HL-60 (cell line): ENCODE data around the gene NMUR1.
A peak's percentile ranks its signal among the peaks of the same experiment; 100 is the strongest.

Experiments
- DNase-seq, 2 experiments: peaks; one replicate each; pipeline ENCODE4 v3.0.0-alpha.2; 2010 to 2020; ENCODE audit warnings: low read depth in 1 of 2, low spot score in 1 of 2
- H3K27ac ChIP-seq: fragments of 250-450 bp; sonication (Bioruptor Pico); replicated peaks from 2 replicates; pipeline ENCODE4 v1.5.1; 2020; ENCODE audit warnings: mild to moderate bottlenecking, moderate library complexity
- H3K27me3 ChIP-seq: fragments of 250-450 bp; sonication (Bioruptor Pico); 2 replicates; pipeline ENCODE4 v1.5.1; 2021; ENCODE audit warnings: mild to moderate bottlenecking, moderate library complexity; ENCODE audit not compliant: insufficient read depth, poor library complexity, severe bottlenecking
- H3K4me3 ChIP-seq: replicated peaks from 2 replicates; pipeline ENCODE4 v1.5.1; 2011; ENCODE audit warnings: mild to moderate bottlenecking, control low read depth, low read length; ENCODE audit not compliant: insufficient read depth
- GABPA ChIP-seq: IDR thresholded peaks from 2 replicates; pipeline ENCODE4 v1.6.1; 2012; ENCODE audit warnings: low read depth
- POLR2AphosphoS5 ChIP-seq: IDR thresholded peaks from 2 replicates; pipeline ENCODE4 v1.6.1; 2012; ENCODE audit warnings: low read depth
- SPI1 ChIP-seq: IDR thresholded peaks from 2 replicates; pipeline ENCODE4 v1.6.1; 2012; ENCODE audit warnings: low read depth, mild to moderate bottlenecking, borderline replicate concordance
- TF ChIP-seq, protein P1 (sequence below): IDR thresholded peaks from one replicate; pipeline ENCODE4 v1.5.1; 2011; ENCODE audit warnings: low read length, control low read depth, inconsistent platforms; ENCODE audit not compliant: insufficient read depth
- TF ChIP-seq, protein P2 (sequence below): IDR thresholded peaks from 2 replicates; pipeline ENCODE4 v1.6.1; 2012; ENCODE audit warnings: low read depth; ENCODE audit not compliant: insufficient replicate concordance

The NMUR1 gene

GRCh38 chr2:231483398-231484329 lies 46.6 kb downstream of the NMUR1 start:
- TF ChIP-seq, protein P1, sequence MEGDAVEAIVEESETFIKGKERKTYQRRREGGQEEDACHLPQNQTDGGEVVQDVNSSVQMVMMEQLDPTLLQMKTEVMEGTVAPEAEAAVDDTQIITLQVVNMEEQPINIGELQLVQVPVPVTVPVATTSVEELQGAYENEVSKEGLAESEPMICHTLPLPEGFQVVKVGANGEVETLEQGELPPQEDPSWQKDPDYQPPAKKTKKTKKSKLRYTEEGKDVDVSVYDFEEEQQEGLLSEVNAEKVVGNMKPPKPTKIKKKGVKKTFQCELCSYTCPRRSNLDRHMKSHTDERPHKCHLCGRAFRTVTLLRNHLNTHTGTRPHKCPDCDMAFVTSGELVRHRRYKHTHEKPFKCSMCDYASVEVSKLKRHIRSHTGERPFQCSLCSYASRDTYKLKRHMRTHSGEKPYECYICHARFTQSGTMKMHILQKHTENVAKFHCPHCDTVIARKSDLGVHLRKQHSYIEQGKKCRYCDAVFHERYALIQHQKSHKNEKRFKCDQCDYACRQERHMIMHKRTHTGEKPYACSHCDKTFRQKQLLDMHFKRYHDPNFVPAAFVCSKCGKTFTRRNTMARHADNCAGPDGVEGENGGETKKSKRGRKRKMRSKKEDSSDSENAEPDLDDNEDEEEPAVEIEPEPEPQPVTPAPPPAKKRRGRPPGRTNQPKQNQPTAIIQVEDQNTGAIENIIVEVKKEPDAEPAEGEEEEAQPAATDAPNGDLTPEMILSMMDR = no peak
- TF ChIP-seq GABPA = no peak
- TF ChIP-seq SPI1 = no peak
- TF ChIP-seq POLR2AphosphoS5 = no peak
- TF ChIP-seq, protein P2, sequence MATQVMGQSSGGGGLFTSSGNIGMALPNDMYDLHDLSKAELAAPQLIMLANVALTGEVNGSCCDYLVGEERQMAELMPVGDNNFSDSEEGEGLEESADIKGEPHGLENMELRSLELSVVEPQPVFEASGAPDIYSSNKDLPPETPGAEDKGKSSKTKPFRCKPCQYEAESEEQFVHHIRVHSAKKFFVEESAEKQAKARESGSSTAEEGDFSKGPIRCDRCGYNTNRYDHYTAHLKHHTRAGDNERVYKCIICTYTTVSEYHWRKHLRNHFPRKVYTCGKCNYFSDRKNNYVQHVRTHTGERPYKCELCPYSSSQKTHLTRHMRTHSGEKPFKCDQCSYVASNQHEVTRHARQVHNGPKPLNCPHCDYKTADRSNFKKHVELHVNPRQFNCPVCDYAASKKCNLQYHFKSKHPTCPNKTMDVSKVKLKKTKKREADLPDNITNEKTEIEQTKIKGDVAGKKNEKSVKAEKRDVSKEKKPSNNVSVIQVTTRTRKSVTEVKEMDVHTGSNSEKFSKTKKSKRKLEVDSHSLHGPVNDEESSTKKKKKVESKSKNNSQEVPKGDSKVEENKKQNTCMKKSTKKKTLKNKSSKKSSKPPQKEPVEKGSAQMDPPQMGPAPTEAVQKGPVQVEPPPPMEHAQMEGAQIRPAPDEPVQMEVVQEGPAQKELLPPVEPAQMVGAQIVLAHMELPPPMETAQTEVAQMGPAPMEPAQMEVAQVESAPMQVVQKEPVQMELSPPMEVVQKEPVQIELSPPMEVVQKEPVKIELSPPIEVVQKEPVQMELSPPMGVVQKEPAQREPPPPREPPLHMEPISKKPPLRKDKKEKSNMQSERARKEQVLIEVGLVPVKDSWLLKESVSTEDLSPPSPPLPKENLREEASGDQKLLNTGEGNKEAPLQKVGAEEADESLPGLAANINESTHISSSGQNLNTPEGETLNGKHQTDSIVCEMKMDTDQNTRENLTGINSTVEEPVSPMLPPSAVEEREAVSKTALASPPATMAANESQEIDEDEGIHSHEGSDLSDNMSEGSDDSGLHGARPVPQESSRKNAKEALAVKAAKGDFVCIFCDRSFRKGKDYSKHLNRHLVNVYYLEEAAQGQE = no peak
- no peaks in the 10 kb centered on the region for H3K27me3 ChIP-seq
- no peak overlapping the region for H3K4me3 ChIP-seq
- peak overlapping the region; percentile 57 for H3K27ac ChIP-seq
- DNase-seq = no peak

GRCh38 chr2:231482806-231483391 lies 47.3 kb downstream of the NMUR1 start:
- H3K27ac ChIP-seq = peak overlapping the region; percentile 57
- H3K27me3 ChIP-seq = no peaks in the 10 kb centered on the region
- peak; percentile 28 to 66 for DNase-seq
- no peak for TF ChIP-seq SPI1
- TF ChIP-seq, protein P1 = peak; percentile 53
- peak overlapping the region; percentile 11 for H3K4me3 ChIP-seq

- TF ChIP-seq, protein P1 = no peak
- TF ChIP-seq, protein P2 = no peak
- TF ChIP-seq POLR2AphosphoS5 (no peak), SPI1 (no peak), GABPA (no peak)
- no peak overlapping the region for H3K4me3 ChIP-seq
These were observed 49.5 kb downstream of the NMUR1 start for GRCh38 chr2:231480781-231481180.

More at GRCh38 chr2:231480781-231481180, 49.5 kb downstream of the NMUR1 start:
- Histone ChIP-seq H3K27me3 (no peaks in the 10 kb centered on the region), H3K27ac (no peak overlapping the region)
- no peak for DNase-seq
